ENCODE results near the gene RARS2.

GRCh38 chr6:87539554-87539953 is 50.2 kb downstream of the RARS2 start:
- TF ChIP-seq CTCF (IDR thresholded peaks at IDR 0.05; ENCODE audit: insufficient read depth, low read depth, low read length) (no peak), EZH2 (IDR thresholded peaks at IDR 0.05; ENCODE audit: insufficient read depth, low read length) (no peak)
